Adrenal gland (tissue), 12 donors: ENCODE data around the gene ERICH2. TPM values are rescaled to one million over a fixed set of nuclear protein-coding genes. Genes with fewer than 3 reads are reported as not detected.
A peak's percentile ranks its signal among the peaks of the same experiment; 100 is the strongest.

Experiments used
- DNase-seq, 7 donors: peaks; one replicate each; pipeline ENCODE4 v3.0.0-alpha.2; 2019 to 2020
- H3K27ac ChIP-seq, 5 donors: fragments of 200-600 bp; sonication (generic) in 4 of 5; 1 replicate in 3 of 5; 2 replicates in 2 of 5; pipeline versions ENCODE4 v1.5.1 to v1.8.0; 2016 to 2020; ENCODE audit warnings: mild to moderate bottlenecking in 1 of 5
- H3K27me3 ChIP-seq: fragments of 200-600 bp; 2 replicates; pipeline ENCODE4 v1.8.0; 2021
- H3K36me3 ChIP-seq, 2 donors: fragments of 200-600 bp; replicated peaks in 1 of 2; 1 replicate in 1 of 2; 2 replicates in 1 of 2; pipeline versions ENCODE4 v1.5.1 to v1.8.0; 2018 to 2022
- H3K4me1 ChIP-seq, 2 donors: fragments of 200-600 bp; replicated peaks in 1 of 2; 1 replicate in 1 of 2; 2 replicates in 1 of 2; pipeline versions ENCODE4 v1.5.1 to v1.8.0; 2018 to 2021
- H3K4me3 ChIP-seq, 4 donors: fragments of 200-600 bp; sonication (generic) in 3 of 4; one replicate each; pipeline ENCODE4 v1.5.1; 2016 to 2018
- H3K9me3 ChIP-seq, 3 donors: fragments of 200-600 bp; sonication (generic) in 1 of 3; replicated peaks in 1 of 3; 1 replicate in 2 of 3; 2 replicates in 1 of 3; pipeline versions ENCODE4 v1.5.1 to v1.8.0; 2016 to 2021
- POLR2A ChIP-seq, 2 donors: fragments of 450-650 bp; IDR thresholded peaks; one replicate each; pipeline ENCODE4 v1.6.1; 2017; ENCODE audit warnings: antibody characterized with exemption in 2 of 2, mild to moderate bottlenecking in 2 of 2, moderate library complexity in 1 of 2
- WGBS, 4 donors: extraction: QIAGEN DNeasy Blood & Tissue Kit in 2 of 4; methylation state at CpG; one replicate each; pipeline versions ENCODE4 v1.1.5 to v1.1.7; 2013 to 2017; 5-methylcytosine and 5-hydroxymethylcytosine counted together
- intact Hi-C, 2 donors: fragments of 100-400 bp; cut with DNase I; formaldehyde crosslinking; loops; one replicate each; pipeline versions ENCODE4 v1.14.1 to v1.15.0; 2022 to 2023
- polyA plus RNA-seq, 3 donors: library from polyadenylated mRNA; stranded (reverse); fragments of 200-250 nt in 2 of 3; fragments of 350-450 nt in 1 of 3; fragmentation: Illumina TruSeq in 1 of 3; extraction: RNeasy Lipid Tissue Mini Kit (QIAGEN cat#74804) in 1 of 3; gene quantifications; one replicate each; pipeline ENCODE4 v1.2.3, GENCODE V29; 2013 to 2014
- total RNA-seq, 9 donors: library from RNA; depleted of rRNA in 4 of 9; stranded (reverse); fragments of >200 nt in 4 of 9; fragments of 120-200 nt in 1 of 9; fragmentation: NEBNext Ultra II Directional in 1 of 9; extraction: Animal tissue kit (Norgen Biotek cat#: 25700) in 1 of 9; gene quantifications; one replicate each; pipeline versions ENCODE4 v1.1.0 to v1.2.4, GENCODE V29; 2013 to 2023
- TF ChIP-seq, protein P1 (sequence below), 6 experiments: fragments of 450-650 bp in 4 of 6; fragments of 200-600 bp in 2 of 6; sonication (generic) in 1 of 6; IDR thresholded peaks; 1 replicate in 5 of 6; 2 replicates in 1 of 6; pipeline versions ENCODE4 v1.5.1 to v1.8.0; 2016 to 2021; ENCODE audit warnings: antibody characterized with exemption in 6 of 6, mild to moderate bottlenecking in 2 of 6, moderate library complexity in 1 of 6
- donor health status: healthy with polysubstance abuse.
- donor health status: Bipolar disorder and iron deficiency.
- donor health status: DM: yes; HTN: yes; CAD: no.
- donor health status: DM: no; HTN: no; CAD: no.
- donor health status: DM: no; HTN: no; CAD: no.
- donor health status: DM: yes; HTN: yes; CAD: no.

Gene ERICH2
- total and polyA plus RNA-seq, 12 donors = 0.39 to 1.7 (median 0.97) TPM; not detected in 6

DNA sequence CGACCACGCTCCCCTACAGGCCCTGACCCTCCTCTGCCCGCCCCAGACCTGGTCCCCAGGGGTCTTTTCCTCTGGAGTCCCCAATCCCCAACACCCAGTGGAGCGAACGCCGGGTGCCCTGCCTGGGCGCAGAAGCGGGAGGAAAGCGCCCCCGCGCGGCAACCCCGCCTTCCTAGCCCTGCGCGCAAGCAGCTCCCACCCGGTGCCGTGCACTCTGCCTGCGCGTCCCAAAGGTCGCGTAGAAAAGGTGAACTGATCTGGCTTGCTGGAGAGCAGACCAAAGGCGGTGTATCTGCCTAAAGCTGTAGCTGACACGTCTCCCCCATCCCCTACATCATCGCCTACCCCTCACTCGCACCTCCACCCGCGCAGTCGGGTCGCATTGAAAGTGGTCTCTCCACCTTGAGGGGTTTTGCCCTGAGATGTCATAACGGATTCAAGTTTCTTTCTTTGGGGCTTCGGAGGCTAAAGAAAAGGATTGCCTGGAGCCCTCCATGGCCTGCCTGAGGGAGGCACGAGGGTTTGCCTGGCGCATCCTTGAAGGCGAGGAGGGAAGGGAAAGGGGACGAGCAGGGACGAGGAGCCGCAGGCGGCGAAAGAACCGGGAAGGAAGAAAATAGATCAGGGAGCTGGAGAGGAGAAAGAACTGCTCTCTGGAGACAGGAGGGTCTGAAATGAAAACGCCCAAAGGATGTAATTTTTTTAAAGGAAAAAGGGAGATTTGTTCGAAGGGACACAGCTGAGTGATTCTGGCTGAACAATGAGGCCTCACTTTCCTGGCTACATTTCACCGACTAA lies 52.3 kb downstream of the ERICH2 start:
- Histone ChIP-seq H3K36me3 (no peaks in the 10 kb centered on the region), H3K4me1 (peaks cover 3 to 37% of the 10 kb centered on the region in 2 donors), H3K9me3 (no peaks in the 10 kb centered on the region), H3K27ac (no peak overlapping the region), H3K4me3 (no peak overlapping the region), H3K27me3 (peaks cover 18% of the 10 kb centered on the region)
- intact Hi-C loops = no loop called here
- TF ChIP-seq POLR2A (IDR thresholded peaks at IDR 0.05) = no peak
- TF ChIP-seq, protein P1, sequence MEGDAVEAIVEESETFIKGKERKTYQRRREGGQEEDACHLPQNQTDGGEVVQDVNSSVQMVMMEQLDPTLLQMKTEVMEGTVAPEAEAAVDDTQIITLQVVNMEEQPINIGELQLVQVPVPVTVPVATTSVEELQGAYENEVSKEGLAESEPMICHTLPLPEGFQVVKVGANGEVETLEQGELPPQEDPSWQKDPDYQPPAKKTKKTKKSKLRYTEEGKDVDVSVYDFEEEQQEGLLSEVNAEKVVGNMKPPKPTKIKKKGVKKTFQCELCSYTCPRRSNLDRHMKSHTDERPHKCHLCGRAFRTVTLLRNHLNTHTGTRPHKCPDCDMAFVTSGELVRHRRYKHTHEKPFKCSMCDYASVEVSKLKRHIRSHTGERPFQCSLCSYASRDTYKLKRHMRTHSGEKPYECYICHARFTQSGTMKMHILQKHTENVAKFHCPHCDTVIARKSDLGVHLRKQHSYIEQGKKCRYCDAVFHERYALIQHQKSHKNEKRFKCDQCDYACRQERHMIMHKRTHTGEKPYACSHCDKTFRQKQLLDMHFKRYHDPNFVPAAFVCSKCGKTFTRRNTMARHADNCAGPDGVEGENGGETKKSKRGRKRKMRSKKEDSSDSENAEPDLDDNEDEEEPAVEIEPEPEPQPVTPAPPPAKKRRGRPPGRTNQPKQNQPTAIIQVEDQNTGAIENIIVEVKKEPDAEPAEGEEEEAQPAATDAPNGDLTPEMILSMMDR (IDR thresholded peaks at IDR 0.05) = no peak
- WGBS, 4 donors = 49 to 69% (median 53%) methylated on average over 30 to 43 of the region's 43 CpGs
- DNase-seq = no peak

DNA sequence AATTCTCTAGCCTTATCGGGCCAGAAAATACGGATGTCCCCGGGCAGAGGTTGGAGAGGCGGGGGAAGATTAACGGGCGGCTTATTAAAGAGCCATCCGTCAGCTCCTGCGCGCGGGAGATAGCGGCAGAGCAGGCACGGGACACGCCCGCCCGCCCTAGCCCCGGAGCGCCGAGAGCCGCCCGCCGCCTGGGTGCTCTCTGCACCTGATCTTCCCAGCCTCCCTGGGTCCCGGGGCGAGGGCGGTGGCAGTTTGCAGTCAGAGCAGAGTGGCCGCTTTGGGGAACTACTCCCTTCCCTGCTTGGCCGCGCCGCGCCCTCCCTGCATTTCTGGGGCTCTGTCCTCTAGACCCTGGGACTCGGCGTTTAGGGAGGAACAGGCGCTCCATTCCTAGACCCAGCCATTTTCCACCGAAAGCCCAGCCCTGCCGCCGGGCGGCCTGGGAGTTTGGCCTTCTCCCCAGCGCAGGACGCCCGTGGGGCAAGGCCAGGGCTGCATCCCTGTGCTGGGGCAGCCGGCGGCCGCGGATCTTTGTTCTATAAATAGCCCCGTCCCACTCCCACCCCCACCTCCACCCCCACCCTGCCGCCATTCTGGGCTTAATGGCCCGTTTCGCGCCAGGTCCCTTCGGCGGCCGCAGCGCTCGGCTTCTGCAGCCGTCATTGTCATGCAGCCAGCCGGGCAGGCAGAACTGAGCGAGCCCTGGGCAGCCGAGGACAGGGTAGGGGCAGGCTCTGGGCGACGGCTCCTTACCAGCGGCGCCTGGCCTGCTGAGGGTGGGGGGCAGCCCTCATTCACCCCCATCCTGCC lies 53.1 kb downstream of the ERICH2 start:
- H3K9me3 ChIP-seq = no peaks in the 10 kb centered on the region
- DNase-seq = peak in 4 of 7 donors; percentile 13 to 45 (median 36)
- TF ChIP-seq, protein P1 (IDR thresholded peaks at IDR 0.05) = no peak
- TF ChIP-seq POLR2A (IDR thresholded peaks at IDR 0.05) = peak in 1 of 2 donors; percentile 20
- no peak overlapping the region for H3K4me3 ChIP-seq
- no peaks in the 10 kb centered on the region for H3K36me3 ChIP-seq
- H3K4me1 ChIP-seq = peaks cover 0 to 30% of the 10 kb centered on the region in 2 donors
- intact Hi-C loops = no loop called here
- 24 to 50% (median 35%) methylated on average over 21 to 61 of the region's 61 CpGs for WGBS, 4 donors
- H3K27ac ChIP-seq = peak overlapping the region in 2 of 5 donors; percentile 37 to 38
- peaks cover 18% of the 10 kb centered on the region for H3K27me3 ChIP-seq

DNA sequence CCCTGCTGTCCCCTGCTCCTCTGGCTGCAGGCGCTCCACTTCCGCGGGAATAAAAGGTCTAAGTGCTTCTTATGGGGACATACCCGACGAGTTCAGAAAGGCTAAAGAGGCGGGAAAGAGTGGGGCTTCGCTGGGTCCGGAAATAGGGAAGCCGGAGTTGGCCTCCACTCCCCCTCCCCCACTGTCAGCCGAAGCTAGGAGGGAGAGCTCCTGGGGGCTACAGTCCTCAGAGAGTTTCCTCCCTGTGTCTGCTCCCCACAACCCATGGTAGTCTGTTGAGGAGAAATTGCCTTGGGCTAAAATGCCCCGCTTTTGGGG lies 53.7 kb downstream of the ERICH2 start:
- Histone ChIP-seq H3K4me3 (no peak overlapping the region), H3K4me1 (peaks cover 0 to 24% of the 10 kb centered on the region in 2 donors), H3K27ac (peak overlapping the region in 1 of 5 donors; percentile 38), H3K27me3 (peaks cover 18% of the 10 kb centered on the region), H3K36me3 (no peaks in the 10 kb centered on the region), H3K9me3 (no peaks in the 10 kb centered on the region)
- TF ChIP-seq, protein P1 (IDR thresholded peaks at IDR 0.05) = no peak
- TF ChIP-seq POLR2A (IDR thresholded peaks at IDR 0.05) = no peak
- WGBS, 4 donors = 40 to 57% (median 46%) methylated on average over 8 to 11 of the region's 11 CpGs
- no peak for DNase-seq
- intact Hi-C loops = no loop called here

DNA sequence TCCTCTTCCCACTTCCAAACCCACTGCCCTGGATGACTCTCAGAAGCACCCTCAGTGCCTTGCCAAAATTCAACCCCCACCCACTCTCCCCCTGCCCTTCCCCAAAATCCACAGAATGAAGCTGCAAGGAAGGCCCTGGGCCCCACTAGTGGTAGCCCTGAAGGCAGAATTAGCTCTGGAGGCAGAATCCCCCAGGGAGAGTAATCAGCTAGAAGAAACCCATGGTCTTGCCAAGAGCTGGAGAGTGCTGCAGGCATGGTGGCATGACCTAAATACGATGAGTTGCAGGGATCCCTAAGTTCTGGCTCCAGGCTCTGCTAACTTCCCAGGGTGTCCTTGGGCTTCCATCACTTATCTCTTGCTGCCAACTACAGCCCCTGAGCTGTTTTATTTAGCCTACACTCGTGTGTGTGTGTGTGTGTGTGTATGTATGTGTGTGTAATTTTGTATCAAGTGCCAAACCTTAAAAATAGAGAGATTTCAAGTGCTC lies 54.4 kb downstream of the ERICH2 start:
- Histone ChIP-seq H3K4me1 (peaks cover 0 to 23% of the 10 kb centered on the region in 2 donors), H3K27ac (no peak overlapping the region), H3K9me3 (no peaks in the 10 kb centered on the region), H3K4me3 (no peak overlapping the region), H3K27me3 (peaks cover 18% of the 10 kb centered on the region), H3K36me3 (no peaks in the 10 kb centered on the region)
- 24 to 49% (median 36%) methylated on average over 2 of the region's 2 CpGs for WGBS, 4 donors
- TF ChIP-seq POLR2A (IDR thresholded peaks at IDR 0.05) = no peak
- TF ChIP-seq, protein P1 (IDR thresholded peaks at IDR 0.05) = no peak
- intact Hi-C loops = no loop called here
- DNase-seq = peak in 5 of 7 donors; percentile 28 to 64 (median 56)
